GM19395 (cell line): ENCODE data around the gene SGPP1.
"Not testable (repeated sequence)": the region's sequence is repeated elsewhere in the genome, so short reads cannot be mapped to it uniquely, and the experiment has no call there.

Experiments used
- ATAC-seq: cut with Tn5 transposase; IDR thresholded peaks from one replicate; pipeline ENCODE4 v1.9.1; 2021; ENCODE audit warnings: mild to moderate bottlenecking, moderate library complexity; ENCODE audit not compliant: unreplicated experiment

The SGPP1 gene

GRCh38 chr14:63673886-63674497, 53.9 kb downstream of the SGPP1 start:
- no peak for ATAC-seq

- no peak for ATAC-seq
These were observed 54.6 kb downstream of the SGPP1 start for GRCh38 chr14:63673255-63673654.

GRCh38 chr14:63672417-63673180, 55.3 kb downstream of the SGPP1 start:
- peak; percentile 82 for ATAC-seq

- peak; percentile 27 for ATAC-seq
These were observed 55.9 kb downstream of the SGPP1 start for GRCh38 chr14:63671987-63672386.

- ATAC-seq, result no peak
These were observed 57.2 kb downstream of the SGPP1 start for GRCh38 chr14:63670692-63671091.

- ATAC-seq, result no peak
These were observed 61.5 kb downstream of the SGPP1 start for GRCh38 chr14:63666335-63666734.

GRCh38 chr14:63663428-63664341, 64.2 kb downstream of the SGPP1 start:
- no peak for ATAC-seq

GRCh38 chr14:63662776-63663175, 65.1 kb downstream of the SGPP1 start:
- no peak for ATAC-seq

GRCh38 chr14:63661881-63662280, 66.0 kb downstream of the SGPP1 start:
- ATAC-seq, result not testable (repeated sequence)

GRCh38 chr14:63659726-63660125, 68.1 kb downstream of the SGPP1 start:
- ATAC-seq, result no peak

GRCh38 chr14:63656194-63656593, 71.7 kb downstream of the SGPP1 start:
- no peak for ATAC-seq

GRCh38 chr14:63654936-63655335, 72.9 kb downstream of the SGPP1 start:
- no peak for ATAC-seq

GRCh38 chr14:63654346-63654745, 73.5 kb downstream of the SGPP1 start:
- no peak for ATAC-seq

GRCh38 chr14:63652406-63652805, 75.5 kb downstream of the SGPP1 start:
- no peak for ATAC-seq

- ATAC-seq, result no peak
These were observed 77.5 kb downstream of the SGPP1 start for GRCh38 chr14:63650256-63650952.

- no peak for ATAC-seq
These were observed 80.0 kb downstream of the SGPP1 start for GRCh38 chr14:63647696-63648410.

- ATAC-seq, result no peak
These were observed 83.1 kb downstream of the SGPP1 start for GRCh38 chr14:63644741-63645140.

GRCh38 chr14:63642656-63643382, 85.0 kb downstream of the SGPP1 start:
- no peak for ATAC-seq

- peak; percentile 74 for ATAC-seq
These were observed 85.6 kb downstream of the SGPP1 start for GRCh38 chr14:63642229-63642611.
